HG03039 (cell line): ENCODE results near the gene PDE4B.
"Not testable (repeated sequence)": the region's sequence is repeated elsewhere in the genome, so short reads cannot be mapped to it uniquely, and the experiment has no call there.

Experiments used
- ATAC-seq: cut with Tn5 transposase; IDR thresholded peaks from one replicate; pipeline ENCODE4 v1.9.1; 2021; ENCODE audit warnings: mild to moderate bottlenecking, moderate library complexity; ENCODE audit not compliant: unreplicated experiment

The PDE4B gene

DNA sequence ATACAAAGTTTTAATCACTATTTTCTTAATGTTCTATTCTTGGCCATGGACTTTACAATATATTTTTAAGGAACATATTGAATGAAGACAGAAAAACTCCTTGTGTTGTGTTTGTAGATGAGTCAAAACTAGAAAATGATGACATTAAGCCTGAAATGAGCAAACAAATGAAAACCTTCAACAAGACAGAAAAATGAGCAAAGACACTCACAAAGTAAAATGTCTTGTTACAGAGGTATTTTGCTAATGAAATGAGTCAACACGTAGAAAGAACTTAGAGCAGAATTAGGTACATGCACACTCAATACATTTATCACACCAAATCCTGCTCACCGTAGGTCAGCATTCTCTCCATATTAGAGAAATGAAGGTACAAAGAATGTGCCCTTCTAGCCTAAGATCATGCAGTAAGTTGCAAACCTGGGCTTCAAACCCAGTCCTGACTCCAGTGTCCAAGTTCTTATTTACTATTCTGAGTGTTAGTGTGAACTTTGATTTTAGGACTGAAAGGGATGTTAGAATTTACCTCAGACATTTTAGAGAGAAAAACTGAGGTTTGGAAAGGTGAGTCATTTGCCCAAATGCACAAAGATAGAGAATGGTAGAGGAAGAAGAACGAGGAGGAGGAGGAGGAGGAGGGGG lies 607.3 kb downstream of the PDE4B start:
- peak; percentile 20 for ATAC-seq

DNA sequence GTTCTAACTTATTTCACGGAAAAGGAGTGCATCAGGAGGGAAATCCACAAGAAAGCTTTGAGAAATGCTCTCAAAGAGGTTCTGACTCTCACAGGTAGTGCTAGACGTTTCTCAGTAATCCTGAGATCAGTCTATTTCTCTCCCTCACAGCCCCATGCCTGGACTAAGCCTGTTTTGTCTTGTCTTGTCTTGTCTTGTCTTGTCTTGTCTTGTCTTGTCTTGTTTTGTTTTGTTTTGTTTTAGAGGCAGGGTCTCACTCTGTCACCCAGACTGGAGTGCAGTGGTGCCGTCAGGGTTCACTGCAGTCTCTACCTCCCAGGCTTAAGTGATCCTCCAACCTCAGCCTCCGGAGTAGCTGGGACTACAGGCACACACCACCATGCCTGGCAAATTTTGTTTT lies 608.0 kb downstream of the PDE4B start:
- no peak for ATAC-seq

DNA sequence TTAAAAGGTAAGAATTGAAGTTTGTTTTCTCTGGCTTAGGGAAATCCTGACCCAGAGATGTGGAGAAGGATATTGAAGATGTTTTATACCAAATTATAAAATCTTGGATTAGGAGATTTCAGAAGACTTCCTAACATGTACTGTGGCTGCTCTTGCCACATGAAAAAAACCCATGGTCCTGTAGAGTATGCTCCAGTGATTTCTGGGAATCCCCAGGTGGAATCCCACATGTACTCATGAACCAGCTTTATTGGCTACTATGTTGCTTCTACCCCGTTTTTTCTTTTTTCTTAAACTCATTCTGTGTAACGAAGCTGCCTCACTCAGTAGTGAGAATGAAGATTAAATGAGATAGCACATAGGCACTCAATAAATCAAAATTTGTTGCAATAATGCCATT lies 608.5 kb downstream of the PDE4B start:
- no peak for ATAC-seq

DNA sequence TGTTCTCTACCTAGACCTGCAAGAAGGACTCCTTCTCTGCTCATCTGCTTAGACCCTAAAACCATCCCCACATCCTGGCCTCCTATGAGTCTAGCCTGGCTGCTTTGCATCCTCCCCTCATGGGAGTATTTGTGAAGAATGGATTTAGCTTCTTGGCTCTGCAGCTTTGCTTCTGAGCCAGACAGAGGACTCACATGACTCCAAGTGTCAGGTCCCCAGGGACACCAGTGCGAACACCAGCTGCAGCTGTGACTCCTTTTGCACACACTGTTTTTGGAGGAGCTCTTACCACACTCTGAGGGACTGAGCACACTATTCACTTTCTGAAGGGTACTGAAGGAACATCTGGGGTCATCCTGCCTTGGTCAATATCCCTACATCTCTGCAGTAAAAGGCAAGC lies 609.5 kb downstream of the PDE4B start:
- peak; percentile 61 for ATAC-seq

DNA sequence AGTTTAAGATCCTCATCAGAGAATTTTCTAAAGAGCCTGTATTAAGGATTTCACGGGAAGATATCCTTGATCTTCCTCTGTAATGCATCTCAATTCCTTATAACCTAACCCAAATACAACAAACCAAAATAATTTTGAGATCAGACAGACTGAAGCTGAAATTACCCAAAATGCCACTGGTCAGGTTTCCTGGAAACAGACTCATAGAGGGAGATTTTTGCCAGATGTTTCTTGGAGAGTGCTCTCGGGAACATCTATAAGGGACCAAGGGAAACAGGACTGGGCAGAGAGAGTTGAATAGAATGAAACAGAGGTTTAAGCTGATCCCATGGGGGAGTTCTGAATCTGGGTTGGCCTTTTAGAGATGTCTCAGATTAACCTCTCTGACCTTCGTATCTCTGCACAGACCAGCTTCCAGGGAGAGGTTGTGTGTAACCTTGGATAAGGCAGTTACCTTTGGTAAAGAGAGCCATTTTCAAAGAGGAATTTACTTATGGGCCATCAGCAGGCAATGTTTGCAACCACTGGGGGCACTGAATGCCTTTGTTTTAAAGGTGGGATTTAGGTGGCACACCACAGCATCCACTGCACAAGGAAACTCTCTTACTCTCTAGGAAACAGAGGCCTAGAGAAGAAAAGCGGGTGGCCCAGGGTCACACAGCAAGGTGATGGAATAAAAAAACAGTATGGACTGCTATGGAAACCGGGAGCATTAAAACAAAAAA lies 610.5 kb downstream of the PDE4B start:
- no peak for ATAC-seq

DNA sequence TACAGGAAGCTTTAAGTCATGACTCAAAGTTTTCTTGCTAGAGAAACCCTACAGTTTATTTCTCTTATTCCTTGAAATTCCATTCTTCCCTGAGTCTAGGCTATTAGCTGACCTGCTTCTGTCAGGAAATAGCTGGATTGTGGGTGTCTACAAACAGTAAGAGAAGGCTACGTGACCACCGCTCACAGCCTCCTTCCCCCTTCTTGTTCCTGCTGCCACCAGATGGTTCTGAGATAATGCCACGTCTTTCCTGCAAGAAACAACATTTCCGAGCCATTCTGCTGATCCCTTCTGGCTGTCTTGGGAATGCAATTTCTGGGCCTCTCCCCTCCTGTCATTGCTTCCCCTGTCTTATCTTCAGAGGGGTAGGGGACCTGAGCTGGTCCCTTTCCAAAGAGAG lies 612.4 kb downstream of the PDE4B start:
- ATAC-seq, result no peak

DNA sequence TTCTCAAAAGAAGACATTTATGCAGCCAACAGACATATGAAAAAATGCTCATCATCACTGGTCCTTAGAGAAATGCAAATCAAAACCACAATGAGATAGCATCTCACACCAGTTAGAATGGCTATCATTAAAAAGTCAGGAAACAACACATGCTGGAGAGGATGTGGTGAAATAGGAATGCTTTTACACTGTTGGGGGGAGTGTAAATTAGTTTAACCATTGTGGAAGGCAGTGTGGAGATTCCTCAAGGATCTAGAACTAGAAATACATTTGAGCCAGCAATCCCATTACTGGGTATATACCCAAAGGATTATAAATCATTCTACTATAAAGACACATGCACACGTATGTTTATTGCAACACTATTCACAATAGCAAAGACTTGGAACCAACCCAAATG lies 618.8 kb downstream of the PDE4B start:
- not testable (repeated sequence) for ATAC-seq

DNA sequence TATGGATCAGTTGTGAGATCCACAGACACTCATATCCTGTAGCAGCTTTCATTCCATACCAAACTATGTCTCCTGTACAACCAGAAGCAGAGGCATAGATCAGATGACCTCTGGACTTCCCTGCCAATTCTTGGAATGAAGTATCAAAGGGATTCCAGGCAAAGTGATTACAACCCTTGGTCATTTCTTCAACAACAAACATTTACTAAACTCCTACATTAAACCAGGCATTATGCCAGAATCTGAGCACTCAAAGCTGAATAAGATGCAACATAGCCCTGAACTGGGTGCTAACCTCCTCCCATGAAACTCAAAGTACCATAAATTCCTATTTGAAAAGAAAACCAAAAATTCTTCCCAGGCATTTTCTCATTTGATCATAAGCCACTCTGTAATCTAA lies 620.0 kb downstream of the PDE4B start:
- ATAC-seq, result no peak

DNA sequence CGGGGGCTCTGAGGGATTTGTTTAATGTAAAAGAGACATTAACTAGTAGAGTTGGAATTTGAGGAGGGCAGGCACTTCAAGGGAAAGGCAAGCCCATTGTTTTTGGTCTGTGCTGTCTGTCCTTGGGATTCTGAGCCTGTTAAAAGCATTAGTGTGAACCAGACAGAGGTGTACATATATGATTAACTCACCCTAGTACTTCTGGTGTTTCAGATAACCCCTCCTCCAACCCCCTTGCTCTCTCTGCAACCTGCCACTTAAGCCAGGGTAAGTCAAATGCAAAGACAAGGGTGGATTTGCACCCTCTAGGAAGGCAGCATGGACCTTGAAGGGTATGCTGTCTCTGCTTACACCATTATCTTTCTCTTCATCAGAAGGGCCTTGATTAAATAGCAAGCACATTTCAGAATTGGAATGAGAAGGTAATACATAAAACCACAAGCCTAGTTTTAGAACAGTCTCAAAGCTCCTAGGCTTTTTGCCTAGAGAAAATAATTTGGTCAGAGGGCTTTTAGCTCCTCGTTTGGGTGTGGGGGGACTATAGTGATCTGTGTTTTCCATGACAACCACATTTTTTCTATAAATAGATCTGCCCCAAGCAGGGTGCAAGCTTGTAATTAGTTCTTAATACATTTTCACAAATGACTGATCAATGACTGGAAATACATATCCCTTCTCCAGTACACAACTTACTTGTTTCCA lies 620.6 kb downstream of the PDE4B start:
- no peak for ATAC-seq

DNA sequence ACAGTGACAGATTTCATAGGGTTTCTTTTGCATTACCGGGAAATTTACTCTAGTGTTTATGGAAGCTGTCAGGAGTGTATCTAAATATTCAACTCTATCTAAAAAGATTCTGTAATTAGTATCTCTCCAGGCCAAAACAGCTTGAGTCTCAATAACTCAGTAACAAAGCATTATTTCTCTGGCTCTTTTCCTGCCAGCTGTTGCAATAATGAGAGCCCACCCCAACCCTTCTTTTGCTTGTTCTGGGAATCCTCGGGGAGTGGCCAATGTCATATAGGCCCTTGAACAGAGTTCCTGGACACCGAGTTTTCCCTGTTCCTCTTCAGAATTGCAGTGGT lies 621.1 kb downstream of the PDE4B start:
- ATAC-seq, result no peak

DNA sequence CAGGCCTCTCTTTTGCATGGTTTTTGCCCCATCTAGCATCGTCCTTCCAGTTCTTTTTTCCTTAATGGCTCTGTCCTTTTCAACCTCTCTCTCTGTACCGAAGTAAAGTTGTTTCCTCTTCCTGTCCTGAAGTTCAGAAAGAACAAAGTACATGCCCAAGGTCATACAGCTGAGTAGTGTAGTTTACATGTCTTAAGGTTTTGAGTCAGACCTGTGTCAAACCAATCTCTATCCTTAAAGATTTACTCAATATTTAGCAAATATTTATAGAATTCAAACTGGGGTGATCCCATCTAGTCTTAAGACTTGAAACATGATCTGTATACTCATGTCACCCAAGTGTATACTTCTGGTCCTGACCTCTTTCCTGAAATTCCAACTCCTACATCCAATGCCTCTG lies 622.6 kb downstream of the PDE4B start:
- no peak for ATAC-seq

DNA sequence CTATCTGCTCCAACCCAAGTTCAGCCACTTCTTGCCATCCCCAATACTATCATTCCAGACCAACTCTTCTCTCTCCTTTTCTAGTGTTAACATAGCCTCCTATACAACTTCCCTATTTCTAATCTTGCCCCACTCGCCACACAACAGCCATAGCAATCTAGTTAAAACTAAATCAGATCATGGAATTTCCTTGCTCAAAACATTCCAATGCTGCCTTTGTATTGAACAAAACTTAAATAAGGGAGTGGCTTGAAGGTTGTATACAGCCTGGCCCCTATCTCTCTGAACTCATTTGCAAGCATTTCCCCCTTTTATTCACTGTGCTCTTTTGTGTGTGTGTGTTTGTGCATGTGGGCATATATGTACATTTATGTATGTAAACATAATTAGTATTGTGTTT lies 623.2 kb downstream of the PDE4B start:
- ATAC-seq, result no peak

DNA sequence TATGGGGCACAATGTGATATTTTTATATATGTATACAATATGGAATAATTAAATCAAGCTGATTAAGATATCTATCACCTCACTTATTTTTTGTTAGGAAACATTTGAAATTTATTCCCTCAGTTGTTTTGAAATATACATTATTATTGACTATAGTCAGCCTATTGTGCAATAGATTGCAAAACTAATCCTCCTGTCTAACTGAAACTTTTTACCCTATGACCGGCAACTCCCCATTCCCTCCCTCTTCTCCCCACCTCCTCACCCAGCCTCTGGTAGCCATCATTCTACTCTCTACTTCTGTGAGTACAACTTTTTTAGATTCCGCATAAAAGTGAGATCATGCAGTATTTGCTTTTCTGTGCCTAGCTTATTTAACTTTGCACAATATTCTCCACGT lies 623.6 kb downstream of the PDE4B start:
- ATAC-seq, result no peak

DNA sequence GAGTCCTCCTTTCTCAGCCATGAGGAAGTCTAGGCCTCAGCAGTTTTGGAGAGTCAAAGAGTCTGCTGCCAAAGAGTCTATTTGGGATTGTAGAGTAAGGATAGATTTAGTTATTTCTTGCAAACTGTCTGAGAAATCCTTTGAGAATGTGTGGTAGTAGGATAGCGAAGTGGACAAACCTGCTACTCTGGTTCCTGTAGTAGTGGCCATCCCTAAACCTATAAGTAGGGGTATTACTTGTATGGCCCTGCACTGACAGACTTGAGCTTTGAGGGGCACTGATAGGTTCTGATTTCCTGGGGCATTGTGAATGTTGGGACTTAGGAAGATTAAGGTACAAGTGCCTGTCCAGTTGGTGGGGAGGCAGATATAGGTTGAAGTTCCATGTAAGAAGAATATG lies 625.3 kb downstream of the PDE4B start:
- no peak for ATAC-seq

DNA sequence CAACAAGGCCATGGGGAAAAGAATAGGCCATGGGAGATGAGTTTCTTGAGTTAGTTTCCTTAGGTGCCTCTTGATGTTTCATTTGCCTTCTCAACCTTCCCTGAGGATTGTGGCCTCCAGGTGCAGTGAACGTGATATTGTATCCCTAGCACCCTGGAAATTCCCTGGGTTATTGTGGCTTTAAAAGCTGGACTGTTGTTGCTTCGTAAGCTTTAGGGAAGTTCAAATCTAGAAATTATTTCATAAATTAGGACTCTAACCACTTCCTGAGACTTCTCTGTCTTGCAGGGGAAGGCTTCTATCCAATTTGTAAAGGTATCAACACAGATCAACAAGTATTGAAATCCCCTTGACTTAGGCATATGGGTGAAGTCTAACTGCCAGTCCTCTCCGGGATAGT lies 627.5 kb downstream of the PDE4B start:
- not testable (repeated sequence) for ATAC-seq

DNA sequence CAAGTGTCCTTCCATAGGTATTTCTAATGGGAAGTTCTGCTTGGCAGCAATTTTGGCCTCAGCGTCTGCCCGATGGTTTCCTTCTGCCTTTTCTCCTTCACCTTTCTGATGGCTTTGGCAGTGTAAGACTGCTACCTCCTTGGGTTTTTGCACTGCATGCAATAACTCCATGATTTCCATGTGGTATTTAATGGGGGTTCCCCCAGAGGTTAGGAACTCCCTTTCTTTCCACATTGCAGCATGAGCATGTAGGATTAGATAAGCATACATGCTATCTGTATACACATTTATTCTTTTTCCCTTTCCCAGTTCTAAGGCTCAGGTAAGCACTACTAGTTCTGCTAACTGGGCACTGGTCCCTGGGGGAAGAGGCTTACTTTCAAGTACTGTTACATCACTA lies 628.2 kb downstream of the PDE4B start:
- not testable (repeated sequence) for ATAC-seq

DNA sequence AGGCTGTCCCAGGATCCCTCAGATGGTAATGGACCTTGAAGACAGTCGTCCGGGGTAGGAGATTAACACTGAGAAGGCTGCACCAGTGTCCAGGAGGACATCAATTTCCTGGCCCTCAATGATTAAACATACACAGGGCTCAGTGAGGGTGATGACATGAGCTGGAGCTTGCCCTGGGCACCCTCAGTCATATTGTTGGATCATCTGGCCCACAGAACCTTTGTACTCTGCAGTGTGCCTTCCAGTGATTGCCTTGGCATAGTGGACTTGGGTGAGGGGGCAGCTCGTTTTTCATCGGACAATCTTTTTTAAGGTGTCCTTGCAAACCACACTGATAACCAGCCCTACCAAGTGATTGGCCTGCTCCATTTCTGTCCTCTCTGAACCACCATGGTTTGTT lies 630.1 kb downstream of the PDE4B start:
- no peak for ATAC-seq
